ENCODE results near the gene SLC25A34.

The SLC25A34 gene

GRCh38 chr1:15753776-15754175, 17.7 kb downstream of the SLC25A34 start:
- DNase-seq (ENCODE audit: low read depth): no peak

GRCh38 chr1:15755021-15755645, 19.1 kb downstream of the SLC25A34 start:
- no peak for DNase-seq (ENCODE audit: low read depth)

GRCh38 chr1:15755646-15756040, 19.6 kb downstream of the SLC25A34 start:
- DNase-seq (ENCODE audit: low read depth): no peak

GRCh38 chr1:15756143-15757015, 20.3 kb downstream of the SLC25A34 start:
- DNase-seq (ENCODE audit: low read depth): no peak

- DNase-seq (ENCODE audit: low read depth): no peak
Measured at GRCh38 chr1:15757016-15757543, 21.0 kb downstream of the SLC25A34 start.

GRCh38 chr1:15757575-15758342, 21.7 kb downstream of the SLC25A34 start:
- DNase-seq (ENCODE audit: low read depth): no peak

GRCh38 chr1:15758343-15758931, 22.4 kb downstream of the SLC25A34 start, which contains the start of gene FBLIM1:
FBLIM1 (plus strand) TSS chr1:15758795; CDS start chr1:15764984, 6,189 bp downstream.
- DNase-seq (ENCODE audit: low read depth): no peak

- DNase-seq (ENCODE audit: low read depth): no peak
Measured at GRCh38 chr1:15758953-15759661, 23.0 kb downstream of the SLC25A34 start.

- DNase-seq (ENCODE audit: low read depth): no peak
Measured at GRCh38 chr1:15760520-15761211, 24.6 kb downstream of the SLC25A34 start.

GRCh38 chr1:15761366-15762128, 25.5 kb downstream of the SLC25A34 start:
- no peak for DNase-seq (ENCODE audit: low read depth)

GRCh38 chr1:15762546-15762945, 26.5 kb downstream of the SLC25A34 start:
- DNase-seq (ENCODE audit: low read depth): no peak

GRCh38 chr1:15764269-15764764, 28.3 kb downstream of the SLC25A34 start:
- DNase-seq (ENCODE audit: low read depth): no peak

- no peak for DNase-seq (ENCODE audit: low read depth)
Measured at GRCh38 chr1:15764890-15765289, 28.8 kb downstream of the SLC25A34 start.

GRCh38 chr1:15765495-15766194, 29.6 kb downstream of the SLC25A34 start:
- DNase-seq (ENCODE audit: low read depth): no peak

- no peak for DNase-seq (ENCODE audit: low read depth)
Measured at GRCh38 chr1:15767941-15768340, 31.9 kb downstream of the SLC25A34 start.

- DNase-seq (ENCODE audit: low read depth): no peak
Measured at GRCh38 chr1:15768388-15768787, 32.3 kb downstream of the SLC25A34 start.

GRCh38 chr1:15770313-15770962, 34.4 kb downstream of the SLC25A34 start:
- no peak for DNase-seq (ENCODE audit: low read depth)

GRCh38 chr1:15771836-15772515, 35.9 kb downstream of the SLC25A34 start:
- no peak for DNase-seq (ENCODE audit: low read depth)
